EH (cell line): ENCODE results near the gene ATG9B.
"Not testable (repeated sequence)": the region's sequence is repeated elsewhere in the genome, so short reads cannot be mapped to it uniquely, and the experiment has no call there.

ENCODE experiments used
- DNase-seq: peaks from one replicate; pipeline ENCODE4 v3.0.0-alpha.2; 2015; ENCODE audit warnings: low read depth

The ATG9B gene

GRCh38 chr7:151035026-151035717 lies 10.9 kb upstream of the ATG9B start:
- no peak for DNase-seq

DNA sequence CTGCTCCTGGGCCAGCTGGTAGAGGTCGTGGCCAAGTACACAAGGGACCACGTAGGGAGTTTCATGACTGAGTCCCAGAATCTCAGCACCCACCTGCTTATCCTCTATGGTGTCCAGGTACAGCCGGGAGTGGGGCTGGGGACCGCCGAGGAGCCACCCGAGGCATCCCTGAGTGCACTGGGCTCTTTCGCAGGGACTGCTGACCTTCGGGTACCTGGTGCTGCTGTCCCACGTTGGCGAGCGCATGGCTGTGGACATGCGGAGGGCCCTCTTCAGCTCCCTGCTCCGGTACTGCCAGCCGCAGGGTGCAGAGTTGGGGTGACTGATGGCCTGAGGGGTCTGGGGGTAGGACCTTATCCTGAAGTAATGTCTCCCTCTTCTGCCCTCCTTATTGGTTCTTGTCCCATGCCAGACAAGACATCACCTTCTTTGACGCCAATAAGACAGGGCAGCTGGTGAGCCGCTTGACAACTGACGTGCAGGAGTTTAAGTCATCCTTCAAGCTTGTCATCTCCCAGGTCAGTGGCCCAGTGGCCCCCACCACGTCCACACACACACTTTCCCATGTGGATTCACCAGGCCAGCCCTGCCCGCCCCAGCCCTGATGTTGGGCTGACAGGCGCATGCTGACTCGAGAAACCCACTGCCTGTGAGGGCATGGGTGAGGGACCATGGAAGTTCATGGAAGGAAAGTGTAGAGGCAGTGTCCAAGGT lies 10.2 kb upstream of the ATG9B start:
- DNase-seq: no peak

DNA sequence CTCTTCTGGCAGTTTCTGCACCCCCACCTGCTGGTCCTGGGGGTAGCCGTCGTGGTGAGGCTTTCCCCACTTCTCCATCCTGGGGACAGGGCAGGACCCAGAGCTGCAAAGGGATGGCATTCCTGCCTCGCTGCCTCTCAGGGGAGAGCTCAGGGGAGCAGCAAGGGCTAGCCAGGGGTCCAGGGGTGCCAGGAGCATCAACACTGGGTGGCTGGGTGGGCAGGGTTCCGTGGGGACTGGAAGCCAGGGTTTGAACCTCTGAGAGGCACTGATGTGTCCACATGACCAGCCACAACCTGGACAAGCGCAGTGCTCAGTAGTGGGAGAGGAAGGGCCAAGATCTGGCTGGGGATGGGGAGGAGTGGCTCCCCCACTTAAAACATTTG lies 9.6 kb upstream of the ATG9B start:
- DNase-seq: no peak

GRCh38 chr7:151032936-151033863 lies 8.9 kb upstream of the ATG9B start:
- no peak for DNase-seq

- no peak for DNase-seq
These were observed 6.7 kb upstream of the ATG9B start for GRCh38 chr7:151031011-151031410.

DNA sequence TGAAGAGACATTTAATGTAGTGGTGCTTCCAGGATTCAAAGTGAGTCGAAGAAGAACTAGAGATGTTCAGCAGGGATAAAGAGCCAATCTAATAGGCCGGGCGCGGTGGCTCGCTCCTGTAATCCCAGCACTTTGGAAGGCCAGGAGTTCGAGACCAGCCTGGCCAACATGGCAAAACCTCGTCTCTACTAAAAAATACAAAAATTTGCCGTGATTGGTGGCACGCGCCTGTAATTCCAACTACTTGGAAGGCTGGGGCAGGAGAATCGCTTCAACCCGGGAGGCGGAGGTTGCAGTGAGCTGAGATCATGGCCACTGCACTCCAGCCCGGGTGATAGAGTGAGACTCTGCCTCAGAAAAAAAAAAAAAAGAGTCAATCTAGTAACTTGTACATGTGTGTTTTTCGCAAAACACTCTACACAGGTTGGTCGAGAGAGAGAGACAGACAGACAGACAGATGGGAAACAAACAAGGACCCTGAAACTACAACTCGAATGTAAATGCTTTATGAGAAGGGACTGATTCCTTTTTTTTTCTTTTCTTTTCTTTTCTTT lies 4.7 kb upstream of the ATG9B start:
- DNase-seq: no peak

GRCh38 chr7:151028131-151028947 lies 4.0 kb upstream of the ATG9B start, which contains the start of gene ABCB8:
ABCB8 (plus strand) TSS chr7:151028450; CDS start chr7:151028516, 66 bp downstream.
- DNase-seq: peak; percentile 98

DNA sequence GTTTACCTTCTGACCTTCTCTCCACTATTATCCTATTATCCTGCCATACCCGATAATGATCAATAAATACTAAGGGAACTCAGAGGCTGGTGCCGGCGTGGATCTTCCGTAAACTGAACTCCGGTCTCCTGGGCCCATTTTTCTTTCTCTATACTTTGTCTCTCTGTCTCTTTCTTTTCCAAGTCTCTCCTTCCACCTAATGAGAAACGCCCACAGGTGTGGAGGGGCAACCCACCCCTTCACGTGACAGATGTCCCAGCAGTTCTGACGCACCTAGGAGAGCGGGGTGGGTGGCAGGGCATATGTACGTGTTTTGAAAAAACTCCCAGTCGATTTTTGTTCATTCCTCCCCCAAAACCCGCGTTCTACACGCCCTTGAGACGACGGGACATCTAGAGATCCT lies 3.4 kb upstream of the ATG9B start:
- not testable (repeated sequence) for DNase-seq

GRCh38 chr7:151026771-151027727 lies 2.8 kb upstream of the ATG9B start:
- DNase-seq: not testable (repeated sequence)

DNA sequence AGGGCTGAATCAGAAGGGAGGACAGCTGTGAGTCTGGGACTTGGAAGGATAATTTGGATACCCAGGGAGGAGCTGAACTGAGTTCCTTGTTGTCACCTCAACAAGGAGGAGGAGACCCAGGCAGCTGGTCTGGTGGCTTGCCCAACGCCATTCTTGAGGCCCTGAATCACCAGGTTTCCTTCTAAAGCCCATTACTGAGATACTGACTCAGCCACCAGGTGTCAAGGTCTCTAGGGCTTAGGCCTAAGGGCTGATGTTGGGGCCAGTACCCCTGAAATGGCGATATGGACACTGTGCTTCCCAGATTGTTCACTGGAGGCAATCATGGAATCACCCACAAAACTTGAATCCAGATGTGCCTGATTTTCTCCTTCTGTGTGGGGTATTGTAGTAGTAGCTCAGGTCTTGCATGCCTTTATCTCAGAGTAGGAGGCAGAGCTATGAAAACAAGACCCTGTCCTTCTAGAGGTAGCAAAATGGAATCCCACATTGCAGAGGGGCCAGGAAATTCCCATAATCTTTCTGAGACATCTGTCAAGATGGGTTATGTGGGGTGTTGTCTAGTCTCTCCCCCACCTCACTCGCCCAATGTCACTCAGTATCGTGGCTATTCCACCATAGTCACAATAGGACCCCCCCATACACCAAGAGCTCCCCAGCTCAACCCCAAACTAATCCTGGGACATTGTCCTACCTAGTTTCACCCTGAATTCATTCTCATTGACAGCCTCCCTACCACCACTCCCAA lies 1.8 kb upstream of the ATG9B start:
- DNase-seq: peak; percentile 32

DNA sequence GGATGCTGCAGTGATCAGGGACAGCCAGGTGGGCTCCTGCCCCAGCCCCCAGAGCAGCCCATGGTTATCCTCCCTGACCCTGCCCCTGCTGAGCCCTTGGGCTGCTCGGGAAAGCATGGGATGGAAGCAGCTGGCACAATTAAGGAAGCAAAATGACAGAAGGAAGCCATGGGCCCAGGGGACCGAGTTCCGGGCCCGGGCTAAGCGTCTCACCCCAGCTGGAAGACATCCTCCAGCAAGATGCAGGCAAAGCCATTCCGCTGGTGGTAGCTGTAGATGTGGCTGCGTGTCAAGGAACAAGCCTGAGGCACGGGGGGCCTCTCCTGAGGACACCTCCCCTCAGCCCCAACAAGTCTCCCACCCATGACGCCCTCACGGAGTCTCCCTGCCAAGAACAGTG lies 1.1 kb downstream of the ATG9B start:
- no peak for DNase-seq

DNA sequence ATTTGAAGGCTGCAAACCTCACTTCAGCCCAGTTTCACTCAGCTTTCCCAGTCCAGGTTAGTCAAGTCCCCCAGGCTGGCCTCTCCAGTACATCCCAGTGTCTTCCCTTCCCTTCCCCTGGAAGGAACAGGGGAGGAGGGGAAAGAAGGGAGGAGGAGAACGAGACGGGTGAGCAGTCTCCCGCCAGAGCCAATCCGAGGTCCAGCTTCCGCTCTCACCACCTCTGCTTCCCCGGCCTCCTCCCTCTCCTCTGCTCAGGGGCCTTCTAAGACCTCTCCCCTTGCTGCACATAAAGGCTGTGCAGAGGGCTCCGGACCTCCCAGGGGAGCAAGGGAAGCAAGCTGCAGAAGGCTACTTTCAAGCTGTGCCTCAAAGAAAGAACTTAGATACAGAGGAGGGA lies 4.1 kb downstream of the ATG9B start:
- no peak for DNase-seq

DNA sequence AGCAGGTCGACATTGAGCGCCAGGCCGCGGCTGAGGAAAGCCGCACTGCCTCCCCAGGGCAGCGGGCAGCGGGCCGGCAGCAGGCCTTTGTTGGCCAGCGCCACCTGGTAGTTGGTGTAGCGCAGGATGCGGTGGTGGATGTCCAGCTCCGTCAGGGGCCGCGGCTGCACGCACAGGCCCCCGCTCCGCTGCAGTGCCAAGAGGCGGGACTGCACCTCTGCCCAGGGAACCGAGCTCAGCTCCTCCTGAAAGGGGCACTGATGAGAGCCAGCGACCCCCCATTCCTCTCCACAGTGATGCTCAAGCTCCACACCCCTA lies 5.2 kb downstream of the ATG9B start:
- DNase-seq: no peak

DNA sequence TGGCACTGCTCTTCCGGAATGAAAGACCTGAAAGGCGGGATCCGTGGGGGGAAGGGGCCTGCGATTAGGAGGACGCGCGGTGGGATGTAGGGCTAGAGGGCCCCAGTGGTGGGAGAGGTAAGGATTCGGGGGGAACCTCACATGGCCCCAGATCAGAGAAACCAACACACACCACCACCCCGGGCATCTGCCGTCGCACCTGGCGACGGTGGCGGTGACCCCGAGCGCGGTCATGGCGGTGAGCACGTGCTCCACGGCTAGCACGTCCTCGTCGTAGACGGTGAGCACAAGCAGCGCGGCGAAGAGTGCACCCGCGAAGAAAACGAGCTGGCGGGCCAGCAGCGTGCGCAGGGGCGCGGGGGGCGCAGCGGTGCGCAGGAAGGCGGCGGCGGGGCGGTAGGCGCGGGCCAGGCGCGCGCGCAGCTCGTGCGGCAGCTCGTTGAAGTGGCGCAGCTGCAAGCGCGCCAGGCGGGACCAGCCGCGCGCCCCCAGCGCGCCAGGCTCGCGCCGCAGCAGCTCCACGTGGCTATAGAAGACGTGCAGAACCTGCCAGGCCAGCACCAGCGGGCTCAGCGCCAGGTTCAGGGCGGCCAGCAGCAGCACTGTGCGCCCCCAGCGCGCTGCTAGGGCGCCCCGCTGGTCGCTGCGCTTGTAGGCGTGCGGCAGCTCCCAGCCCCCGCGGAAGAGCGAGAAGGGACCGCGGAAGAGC lies 5.7 kb downstream of the ATG9B start:
- peak; percentile 26 for DNase-seq

DNA sequence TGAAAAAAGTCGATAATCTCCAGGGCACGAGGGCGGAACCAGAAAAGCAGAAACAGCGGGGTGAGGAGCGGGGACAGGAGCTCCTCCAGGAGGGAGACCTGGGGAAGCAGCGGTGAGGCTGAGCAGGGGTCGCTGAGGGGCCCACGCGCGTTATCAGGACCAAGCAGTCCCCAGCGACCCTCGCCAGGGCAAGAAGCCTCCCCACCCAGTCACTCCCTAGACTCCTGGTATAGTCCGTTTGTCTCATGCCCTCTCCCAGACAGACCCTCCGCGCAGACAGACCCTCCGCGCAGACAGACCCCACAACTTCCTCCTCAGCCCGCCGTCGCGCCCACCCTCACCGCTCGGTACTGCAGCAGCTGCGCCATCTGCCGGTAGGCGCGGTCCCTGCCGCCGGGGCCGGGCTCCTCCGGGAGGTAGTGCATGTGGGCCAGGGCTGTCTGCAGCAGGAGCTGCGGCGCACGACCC lies 6.3 kb downstream of the ATG9B start:
- peak; percentile 46 for DNase-seq

DNA sequence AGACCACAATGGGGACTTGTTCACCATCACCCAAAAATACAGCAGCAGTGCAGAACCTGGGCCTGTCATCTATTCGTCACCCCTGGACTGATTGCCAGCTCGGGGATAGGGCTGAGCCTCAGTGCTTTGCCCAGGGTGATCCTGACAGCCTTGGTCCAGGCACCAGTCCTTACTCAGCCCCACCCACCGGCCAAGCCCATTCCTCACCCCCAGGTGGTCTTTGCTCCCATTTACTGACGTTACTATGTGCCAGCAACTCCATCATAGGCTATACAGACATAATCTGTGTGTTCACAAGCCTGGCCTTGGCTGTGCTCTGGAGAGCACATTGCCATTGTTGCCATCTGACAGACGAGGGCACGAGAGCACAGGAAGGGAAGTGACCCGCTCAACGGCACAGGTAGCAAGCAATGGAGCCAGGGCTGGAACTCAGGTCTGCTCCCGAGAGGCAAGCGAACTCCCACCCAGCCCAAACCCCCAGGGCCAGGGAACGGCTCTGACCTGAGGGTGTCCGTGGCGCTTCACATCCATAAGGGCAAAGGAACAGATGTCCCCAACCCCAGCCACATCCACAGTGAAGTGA lies 6.8 kb downstream of the ATG9B start:
- DNase-seq: no peak

DNA sequence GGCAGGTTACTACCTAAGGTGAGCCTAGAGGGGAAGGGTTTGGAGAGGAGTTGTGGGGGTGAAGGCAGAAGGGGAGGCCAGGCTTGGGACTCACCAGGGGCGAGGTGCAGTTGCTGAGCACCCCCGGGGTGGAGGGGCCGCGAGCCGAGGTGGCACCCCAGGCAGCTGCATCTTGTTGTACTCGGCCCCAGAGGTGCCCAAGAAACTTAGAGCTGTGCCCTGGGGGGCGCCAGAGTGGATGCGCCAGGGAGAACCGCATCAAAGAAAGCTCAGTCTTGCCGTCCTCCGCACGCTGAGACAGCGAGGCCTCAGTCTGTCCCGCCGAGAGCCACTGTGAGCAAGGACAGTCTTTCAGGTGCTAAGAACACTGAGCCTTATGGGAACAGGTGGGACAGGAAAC lies 7.4 kb downstream of the ATG9B start:
- no peak for DNase-seq

GRCh38 chr7:151016505-151016904 lies 7.8 kb downstream of the ATG9B start:
- DNase-seq: no peak

GRCh38 chr7:151015967-151016366 lies 8.3 kb downstream of the ATG9B start:
- no peak for DNase-seq
